Measurements from ENCODE around the gene OR5B17. TPM values are rescaled to one million over a fixed set of nuclear protein-coding genes. Genes with fewer than 3 reads are reported as not detected.

Gene OR5B17
- total RNA-seq, 3 donors from 2014 or later (not counting 1 experiment from before 2014, with no cell fraction given) = not detected

- no peak overlapping the region for H3K4me3 ChIP-seq (ENCODE audit: low read length)
- no peaks in the 10 kb centered on the region for H3K36me3 Mint-ChIP-seq
- intact Hi-C loops (cut with micrococcal nuclease) = no loop called here
- WGBS (ENCODE audit: insufficient coverage) = no CpG with 5 or more reads among the region's 3 CpGs
- no peak overlapping the region for H3K27ac ChIP-seq (ENCODE audit: low read length)
- no peaks in the 10 kb centered on the region for H3K36me3 ChIP-seq (ENCODE audit: control insufficient read depth, insufficient read depth, low read length)
- ATAC-seq (no peak), DNase-seq (no peak)
- H3K27me3 Mint-ChIP-seq (ENCODE audit: low read depth in 2 of 2) = peaks cover 0 to under 1% of the 10 kb centered on the region in 2 donors
- H3K4me1 ChIP-seq (ENCODE audit: control insufficient read depth, insufficient read depth, low read length) = no peaks in the 10 kb centered on the region
- H3K27ac Mint-ChIP-seq = no peak overlapping the region
- H3K9me3 ChIP-seq (ENCODE audit: control insufficient read depth, insufficient read depth, low read length) = no peaks in the 10 kb centered on the region
- H3K4me1 Mint-ChIP-seq = no peaks in the 10 kb centered on the region
- TF ChIP-seq CTCF (IDR thresholded peaks at IDR 0.05) = no peak
- H3K27me3 ChIP-seq (ENCODE audit: control insufficient read depth, insufficient read depth, low read length) = no peaks in the 10 kb centered on the region
- no peak overlapping the region for H3K4me3 Mint-ChIP-seq
- H3K9me3 Mint-ChIP-seq = no peaks in the 10 kb centered on the region
These were observed 40.3 kb downstream of the OR5B17 start for GRCh38 chr11:58318532-58318931.

GRCh38 chr11:58316142-58316541 is 42.7 kb downstream of the OR5B17 start:
- no peak for TF ChIP-seq CTCF (IDR thresholded peaks at IDR 0.05)
- peaks cover 4% of the 10 kb centered on the region in 2 donors for H3K9me3 Mint-ChIP-seq

More at GRCh38 chr11:58316142-58316541, 42.7 kb downstream of the OR5B17 start:
- intact Hi-C loops (cut with micrococcal nuclease) = no loop called here
- Histone ChIP-seq H3K4me1 (ENCODE audit: control insufficient read depth, insufficient read depth, low read length) (no peaks in the 10 kb centered on the region), H3K27ac (ENCODE audit: low read length) (no peak overlapping the region), H3K27me3 (ENCODE audit: control insufficient read depth, insufficient read depth, low read length) (no peaks in the 10 kb centered on the region), H3K9me3 (ENCODE audit: control insufficient read depth, insufficient read depth, low read length) (no peaks in the 10 kb centered on the region), H3K36me3 (ENCODE audit: control insufficient read depth, insufficient read depth, low read length) (no peaks in the 10 kb centered on the region), H3K4me3 (ENCODE audit: low read length) (no peak overlapping the region)
- ATAC-seq (no peak), DNase-seq (no peak)
- H3K36me3 Mint-ChIP-seq = no peaks in the 10 kb centered on the region
- 89% methylated on average over 1 of the region's 2 CpGs for WGBS (ENCODE audit: insufficient coverage)
- H3K4me1 Mint-ChIP-seq = no peaks in the 10 kb centered on the region
- no peak overlapping the region for H3K4me3 Mint-ChIP-seq
- H3K27ac Mint-ChIP-seq = no peak overlapping the region
- H3K27me3 Mint-ChIP-seq (ENCODE audit: low read depth in 2 of 2) = peaks cover 0 to 3% of the 10 kb centered on the region in 2 donors

Other genes starting within 250 kb of the OR5B17 start
- gene OR9I1, start 233.5 kb downstream of the OR5B17 start, total RNA-seq = not detected
- not detected for gene OR9Q2, start 170.0 kb downstream of the OR5B17 start, total RNA-seq
- gene OR1S2, start 154.9 kb downstream of the OR5B17 start, total RNA-seq = not detected
- not detected for gene OR1S1, start 146.3 kb downstream of the OR5B17 start, total RNA-seq
- gene OR10Q1, start 130.2 kb downstream of the OR5B17 start, total RNA-seq = not detected
- gene OR10W1, start 90.8 kb downstream of the OR5B17 start, total RNA-seq = not detected
- not detected for gene OR5B3, start 47.8 kb upstream of the OR5B17 start, total RNA-seq
- gene OR5B2, start 69.1 kb upstream of the OR5B17 start, total RNA-seq = not detected
- not detected for gene OR5B12, start 83.2 kb upstream of the OR5B17 start, total RNA-seq
- under 1 TPM in 2 of 3 donors, not detected in 1; 0.28 to 0.55 TPM for gene OR5B21, start 149.0 kb upstream of the OR5B17 start, total RNA-seq
- 100 to 1,000 TPM in 1 of 3 donors, 10 to 100 TPM in 2; 81.0 to 123 (median 92.5) TPM for gene LPXN, start 216.8 kb upstream of the OR5B17 start, total RNA-seq
- gene ZFP91, start 220.0 kb upstream of the OR5B17 start, total RNA-seq = 10 to 100 TPM; 54.8 to 61.8 (median 57.8) TPM

All from natural killer cell (primary cell).